OCI-LY1 (cell line): Measurements from ENCODE around the gene STEAP3.

ENCODE experiments used
- H2AFZ ChIP-seq: fragments of 200-600 bp; sonication (generic), shearing (Covaris generic); 2 replicates; pipeline ENCODE4 v1.6.0; 2014; ENCODE audit warnings: antibody characterized with exemption, mild to moderate bottlenecking, low read length
- H3F3A ChIP-seq: fragments of 200-600 bp; sonication (generic), shearing (Covaris generic); 2 replicates; pipeline ENCODE4 v1.6.0; 2014; ENCODE audit warnings: mild to moderate bottlenecking, antibody characterized with exemption, low read length, moderate library complexity; ENCODE audit not compliant: insufficient read depth
- H3K27ac ChIP-seq: fragments of 200-600 bp; sonication (generic); 2 replicates; pipeline ENCODE4 v1.5.1; 2014; ENCODE audit warnings: low read length, mixed run types, mild to moderate bottlenecking, low read depth; ENCODE audit not compliant: poor library complexity, severe bottlenecking
- H3K27me3 ChIP-seq: fragments of 200-600 bp; sonication (generic); 2 replicates; pipeline ENCODE4 v1.6.0; 2014; ENCODE audit warnings: antibody characterized with exemption, mild to moderate bottlenecking, low read length, moderate library complexity; ENCODE audit not compliant: insufficient read depth
- H3K36me3 ChIP-seq: fragments of 200-600 bp; sonication (generic); 2 replicates; pipeline ENCODE4 v1.6.1; 2014; ENCODE audit warnings: mild to moderate bottlenecking, antibody characterized with exemption, low read length, moderate library complexity, mixed read lengths; ENCODE audit not compliant: insufficient read depth
- H3K4me1 ChIP-seq: fragments of 200-600 bp; sonication (generic); 2 replicates; pipeline ENCODE4 v1.5.1; 2014; ENCODE audit warnings: mild to moderate bottlenecking, low read length, moderate library complexity; ENCODE audit not compliant: insufficient read depth, severe bottlenecking
- H3K4me2 ChIP-seq: fragments of 200-600 bp; sonication (generic), shearing (Covaris generic); 2 replicates; pipeline ENCODE4 v1.6.1; 2014; ENCODE audit warnings: low read length
- H3K4me3 ChIP-seq: fragments of 200-600 bp; sonication (generic); 2 replicates; pipeline ENCODE4 v1.5.1; 2014; ENCODE audit warnings: low read length, low read depth, mild to moderate bottlenecking, mixed read lengths; ENCODE audit not compliant: poor library complexity, severe bottlenecking
- H3K79me2 ChIP-seq: fragments of 200-600 bp; shearing (Covaris generic); 2 replicates; pipeline ENCODE4 v1.6.1; 2016; ENCODE audit warnings: mixed run types, low read length, mixed read lengths; ENCODE audit not compliant: insufficient read depth
- H3K9ac ChIP-seq: fragments of 200-600 bp; sonication (generic), shearing (Covaris generic); 2 replicates; pipeline ENCODE4 v1.6.1; 2014; ENCODE audit warnings: mild to moderate bottlenecking, low read length, mixed read lengths
- H3K9me2 ChIP-seq: fragments of 200-600 bp; sonication (generic), shearing (Covaris generic); 2 replicates; pipeline ENCODE4 v1.6.1; 2014; ENCODE audit warnings: low read depth, mild to moderate bottlenecking, low read length, mixed read lengths
- H3K9me3 ChIP-seq: fragments of 200-600 bp; shearing (Covaris generic); 2 replicates; pipeline ENCODE4 v1.6.1; 2014; ENCODE audit warnings: low read length, mixed read lengths
- H4K20me1 ChIP-seq: fragments of 200-600 bp; sonication (generic), shearing (Covaris generic); 2 replicates; pipeline ENCODE4 v1.6.0; 2016; ENCODE audit warnings: mild to moderate bottlenecking, low read length; ENCODE audit not compliant: insufficient read depth
- EZH2 ChIP-seq: fragments of 200-600 bp; sonication (generic), shearing (Covaris generic); IDR thresholded peaks from 2 replicates; pipeline ENCODE4 v1.8.0; 2017; ENCODE audit warnings: borderline replicate concordance, mixed run types, mild to moderate bottlenecking, antibody characterized with exemption, low read length, moderate library complexity, mixed read lengths
- TF ChIP-seq, protein P1 (sequence below): fragments of 200-600 bp; sonication (generic), shearing (Covaris generic); IDR thresholded peaks from 2 replicates; pipeline ENCODE4 v1.5.1; 2017; ENCODE audit warnings: mild to moderate bottlenecking, antibody characterized with exemption, low read length, moderate library complexity, mixed read lengths

Gene STEAP3

DNA sequence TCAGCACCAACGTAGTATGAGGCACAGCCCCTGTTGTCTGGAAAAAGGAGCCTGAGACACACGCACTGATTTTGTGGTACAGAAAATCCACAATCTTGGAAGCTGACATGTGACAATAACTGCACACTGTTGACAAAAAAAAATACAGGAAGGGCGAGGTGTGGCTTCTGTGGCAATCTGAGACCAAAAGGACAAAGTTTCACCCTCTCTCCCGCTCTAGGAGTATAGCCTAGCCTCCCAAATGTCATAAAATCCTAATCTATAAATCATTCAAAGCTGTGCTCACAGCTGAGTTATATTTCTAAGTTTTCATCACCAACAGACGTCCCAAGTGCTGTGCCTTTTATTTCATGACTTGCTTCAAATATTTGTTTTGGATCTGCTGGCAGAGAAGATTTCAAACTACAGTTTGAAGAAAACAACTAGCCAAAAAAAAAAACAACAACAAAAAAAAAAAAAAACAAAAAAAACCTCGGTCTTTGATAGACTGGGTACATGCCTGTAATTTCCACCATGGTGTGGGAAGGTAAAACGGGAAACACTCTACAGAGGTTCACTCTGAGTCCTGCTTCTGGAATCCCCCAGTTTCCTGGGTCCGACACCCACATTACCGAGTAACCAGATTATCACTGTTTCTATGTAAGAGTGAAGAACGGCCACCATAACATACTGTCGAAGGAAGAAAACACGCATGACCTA lies 82.0 kb downstream of the STEAP3 start:
- no peak overlapping the region for H3K27ac ChIP-seq
- H3K27me3 ChIP-seq: 0 out of 2 replicates have a peak, but pooled peaks cover 4% of the 10 kb centered on the region
- no peaks in the 10 kb centered on the region for H3K36me3 ChIP-seq
- H3F3A ChIP-seq: no peaks in the 10 kb centered on the region
- H3K9ac ChIP-seq: no peak overlapping the region
- H3K4me3 ChIP-seq: no peak overlapping the region
- H3K4me1 ChIP-seq: peaks cover 3% of the 10 kb centered on the region
- no peak for TF ChIP-seq EZH2
- TF ChIP-seq, protein P1, sequence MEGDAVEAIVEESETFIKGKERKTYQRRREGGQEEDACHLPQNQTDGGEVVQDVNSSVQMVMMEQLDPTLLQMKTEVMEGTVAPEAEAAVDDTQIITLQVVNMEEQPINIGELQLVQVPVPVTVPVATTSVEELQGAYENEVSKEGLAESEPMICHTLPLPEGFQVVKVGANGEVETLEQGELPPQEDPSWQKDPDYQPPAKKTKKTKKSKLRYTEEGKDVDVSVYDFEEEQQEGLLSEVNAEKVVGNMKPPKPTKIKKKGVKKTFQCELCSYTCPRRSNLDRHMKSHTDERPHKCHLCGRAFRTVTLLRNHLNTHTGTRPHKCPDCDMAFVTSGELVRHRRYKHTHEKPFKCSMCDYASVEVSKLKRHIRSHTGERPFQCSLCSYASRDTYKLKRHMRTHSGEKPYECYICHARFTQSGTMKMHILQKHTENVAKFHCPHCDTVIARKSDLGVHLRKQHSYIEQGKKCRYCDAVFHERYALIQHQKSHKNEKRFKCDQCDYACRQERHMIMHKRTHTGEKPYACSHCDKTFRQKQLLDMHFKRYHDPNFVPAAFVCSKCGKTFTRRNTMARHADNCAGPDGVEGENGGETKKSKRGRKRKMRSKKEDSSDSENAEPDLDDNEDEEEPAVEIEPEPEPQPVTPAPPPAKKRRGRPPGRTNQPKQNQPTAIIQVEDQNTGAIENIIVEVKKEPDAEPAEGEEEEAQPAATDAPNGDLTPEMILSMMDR: no peak
- H3K9me2 ChIP-seq: no peaks in the 10 kb centered on the region
- no peak overlapping the region for H3K4me2 ChIP-seq
- H3K9me3 ChIP-seq: no peaks in the 10 kb centered on the region
- no peaks in the 10 kb centered on the region for H3K79me2 ChIP-seq
- no peak overlapping the region for H2AFZ ChIP-seq
- H4K20me1 ChIP-seq: no peaks in the 10 kb centered on the region

DNA sequence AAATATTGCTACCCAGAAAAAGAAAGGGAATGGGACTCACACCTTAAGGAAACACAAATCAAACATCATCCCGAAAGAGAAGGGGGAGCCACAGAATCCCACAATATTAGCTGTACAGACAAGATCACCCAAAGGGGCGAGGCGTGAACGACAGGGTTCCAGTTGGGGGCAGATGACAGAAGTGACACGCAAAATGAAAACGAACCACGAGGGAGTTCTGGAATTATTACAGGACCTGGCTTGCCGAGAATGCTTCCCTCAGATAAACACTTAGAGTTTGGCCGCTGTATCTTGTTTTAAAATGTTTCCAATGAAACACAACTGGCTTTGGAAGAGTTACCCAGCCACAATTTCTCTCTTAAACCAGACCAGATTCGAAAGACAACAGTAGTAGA lies 82.6 kb downstream of the STEAP3 start:
- Histone ChIP-seq H3K79me2 (no peaks in the 10 kb centered on the region), H2AFZ (no peak overlapping the region), H4K20me1 (no peaks in the 10 kb centered on the region), H3K27me3 (0 out of 2 replicates have a peak, but pooled peaks cover 4% of the 10 kb centered on the region), H3K4me2 (no peak overlapping the region), H3K9me2 (no peaks in the 10 kb centered on the region), H3K27ac (no peak overlapping the region), H3K9me3 (no peaks in the 10 kb centered on the region), H3K36me3 (no peaks in the 10 kb centered on the region), H3K4me1 (peaks cover 6% of the 10 kb centered on the region), H3K4me3 (no peak overlapping the region), H3K9ac (no peak overlapping the region), H3F3A (no peaks in the 10 kb centered on the region)
- TF ChIP-seq EZH2: no peak
- TF ChIP-seq, protein P1: no peak

DNA sequence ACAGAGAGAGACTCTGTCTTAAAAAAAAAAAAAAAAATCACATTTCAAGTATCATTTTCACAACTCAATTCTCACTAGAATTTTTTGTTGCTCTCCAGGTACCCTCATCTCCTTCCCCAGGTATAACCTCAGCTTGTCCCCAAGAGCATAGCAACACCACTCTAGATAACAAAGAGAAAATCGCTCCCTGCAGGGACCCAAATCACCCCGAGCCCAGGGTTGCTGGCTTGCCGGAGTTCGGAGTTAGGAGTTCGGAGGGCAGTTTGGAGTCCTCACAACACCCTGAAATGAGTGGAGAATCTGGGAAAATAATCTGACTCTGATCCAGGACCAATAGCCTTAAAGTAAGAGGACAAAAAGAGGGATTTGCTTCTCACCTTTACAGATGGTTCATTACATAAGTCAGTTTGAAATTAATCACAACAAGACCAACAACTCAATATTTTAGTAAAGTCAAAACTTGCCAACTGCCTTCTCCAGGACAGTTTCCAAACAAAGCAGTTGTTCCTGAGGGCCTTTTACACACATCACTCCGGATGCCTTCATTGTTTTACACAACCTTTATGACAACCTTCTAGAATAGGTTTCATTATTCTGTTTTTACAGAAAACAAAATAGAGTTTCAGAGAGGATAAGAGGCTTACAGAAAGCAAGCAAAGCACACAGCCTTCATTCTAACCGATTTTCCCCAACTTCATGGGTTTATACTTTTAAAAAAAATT lies 83.9 kb downstream of the STEAP3 start:
- peaks cover 15% of the 10 kb centered on the region for H3K4me1 ChIP-seq
- no peaks in the 10 kb centered on the region for H3K9me2 ChIP-seq

More for the DNA sequence above, 83.9 kb downstream of the STEAP3 start:
- H3K9me3 ChIP-seq: no peaks in the 10 kb centered on the region
- H3K4me3 ChIP-seq: no peak overlapping the region
- no peaks in the 10 kb centered on the region for H4K20me1 ChIP-seq
- 0 out of 2 replicates have a peak, but pooled peaks cover 4% of the 10 kb centered on the region for H3K27me3 ChIP-seq
- TF ChIP-seq EZH2: no peak
- TF ChIP-seq, protein P1: no peak
- H3K79me2 ChIP-seq: no peaks in the 10 kb centered on the region
- no peaks in the 10 kb centered on the region for H3F3A ChIP-seq
- H3K36me3 ChIP-seq: no peaks in the 10 kb centered on the region
- H2AFZ ChIP-seq: no peak overlapping the region
- H3K9ac ChIP-seq: no peak overlapping the region
- no peak overlapping the region for H3K27ac ChIP-seq
- H3K4me2 ChIP-seq: no peak overlapping the region
